Natural killer cell (primary cell): ENCODE measurements around the gene CENPE. TPM values are rescaled to one million over a fixed set of nuclear protein-coding genes. Genes with fewer than 3 reads are reported as not detected.

Experiments used
- ATAC-seq, 3 donors: fragments of 150-1000 bp in 2 of 3; fragments of 200-7000 bp in 1 of 3; cut with Tn5 transposase; 1 replicate in 1 of 3; 2 replicates in 2 of 3; pipeline ENCODE4 v1.10.0; 2021; ENCODE audit warnings: mild to moderate bottlenecking in 2 of 3, moderate library complexity in 2 of 3
- DNase-seq, 2 donors: peaks; one replicate each; pipeline versions ENCODE4 v3.0.0 to v3.0.0-alpha.2; 2013 to 2021; ENCODE audit warnings: mixed read lengths in 1 of 2
- H3K27ac ChIP-seq: one replicate; pipeline ENCODE4 v1.5.1; 2013; ENCODE audit warnings: mild to moderate bottlenecking, low read length
- H3K27me3 ChIP-seq: one replicate; pipeline ENCODE4 v1.6.1; 2013; ENCODE audit warnings: low read length; ENCODE audit not compliant: control insufficient read depth, insufficient read depth
- H3K36me3 ChIP-seq: one replicate; pipeline ENCODE4 v1.6.1; 2013; ENCODE audit warnings: low read length; ENCODE audit not compliant: control insufficient read depth, insufficient read depth
- H3K4me1 ChIP-seq: one replicate; pipeline ENCODE4 v1.6.1; 2013; ENCODE audit warnings: low read length; ENCODE audit not compliant: control insufficient read depth, insufficient read depth
- H3K4me3 ChIP-seq: one replicate; pipeline ENCODE4 v1.5.1; 2013; ENCODE audit warnings: low read length
- H3K9me3 ChIP-seq: one replicate; pipeline ENCODE4 v1.6.1; 2013; ENCODE audit warnings: low read length; ENCODE audit not compliant: control insufficient read depth, insufficient read depth
- H3K27ac Mint-ChIP-seq, 2 donors: one replicate each; pipeline ENCODE4 v1.8.0; 2022; ENCODE audit warnings: mild to moderate bottlenecking in 2 of 2, mixed read lengths in 2 of 2, moderate library complexity in 1 of 2
- H3K27me3 Mint-ChIP-seq, 2 donors: one replicate each; pipeline ENCODE4 v1.8.0; 2022; ENCODE audit warnings: low read depth in 2 of 2, mixed read lengths in 2 of 2
- H3K36me3 Mint-ChIP-seq: one replicate; pipeline ENCODE4 v1.8.0; 2022; ENCODE audit warnings: mixed read lengths
- H3K4me1 Mint-ChIP-seq, 2 donors: one replicate each; pipeline ENCODE4 v1.8.0; 2022; ENCODE audit warnings: mixed read lengths in 2 of 2
- H3K4me3 Mint-ChIP-seq: one replicate; pipeline ENCODE4 v1.8.0; 2022; ENCODE audit warnings: mild to moderate bottlenecking, moderate library complexity, mixed read lengths
- H3K9me3 Mint-ChIP-seq, 2 donors: one replicate each; pipeline ENCODE4 v1.8.0; 2022; ENCODE audit warnings: mixed read lengths in 2 of 2
- WGBS: methylation state at CpG from one replicate; pipeline ENCODE4 v1.1.7; 2013; ENCODE audit warnings: missing lambda C conversion rate; ENCODE audit not compliant: insufficient coverage; 5-methylcytosine and 5-hydroxymethylcytosine counted together
- intact Hi-C: fragments of 100-400 bp; cut with micrococcal nuclease; formaldehyde crosslinking; loops from one replicate; pipeline ENCODE4 v1.14.2; 2022
- total RNA-seq, 4 donors: library from RNA; stranded (reverse); fragments of 120-200 nt in 1 of 4; gene quantifications; one replicate each; pipeline versions ENCODE4 v1.2.3 to v1.2.4, GENCODE V29; 2013 to 2022
- TF ChIP-seq, protein P1 (sequence below): fragments of 200-600 bp; IDR thresholded peaks from one replicate; pipeline ENCODE4 v1.8.0; 2022; ENCODE audit warnings: antibody characterized with exemption

Gene CENPE
- total RNA-seq, 3 donors from 2014 or later (not counting 1 experiment from before 2014, with no cell fraction given), result 2.7 to 6.9 (median 4.8) TPM

DNA sequence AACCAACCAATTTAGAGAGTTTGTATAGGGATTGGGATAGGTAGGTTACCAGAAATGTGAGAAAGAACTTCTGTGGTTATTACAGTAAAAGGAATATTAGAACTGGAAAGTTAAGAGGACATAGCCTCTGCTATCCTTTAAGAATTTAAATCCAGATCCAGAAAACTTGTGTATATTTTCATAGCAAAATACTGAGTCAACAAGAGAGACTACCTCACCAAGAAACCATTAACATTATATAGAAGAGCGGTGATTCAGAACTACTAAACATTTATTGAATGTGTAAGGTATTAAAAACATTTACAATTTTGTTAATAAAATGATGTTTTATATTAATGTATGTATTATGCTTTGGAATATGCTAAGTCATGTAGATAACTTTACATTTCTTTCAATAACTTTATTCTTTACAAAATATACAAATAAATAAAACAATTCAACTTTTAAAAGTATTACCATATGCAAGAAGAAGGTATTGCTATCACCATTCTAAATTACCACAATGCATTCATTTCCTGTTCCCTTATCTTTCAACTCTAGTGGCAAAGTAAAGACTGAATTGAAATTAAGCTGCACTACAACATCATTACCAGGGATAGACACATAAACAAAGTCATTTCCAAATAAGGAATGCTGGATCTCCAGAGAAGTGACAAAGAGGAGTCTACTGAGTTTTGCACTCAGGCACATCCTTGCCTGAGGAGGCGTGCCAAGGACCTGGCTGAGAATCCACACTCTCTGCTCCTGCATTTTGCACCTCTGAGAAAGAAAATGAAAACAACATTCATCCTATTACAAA is 92.4 kb downstream of the CENPE start:
- no peaks in the 10 kb centered on the region for H3K9me3 Mint-ChIP-seq
- WGBS, result 100% methylated on average over 1 of the region's 2 CpGs
- intact Hi-C loops, result no loop called here

DNA sequence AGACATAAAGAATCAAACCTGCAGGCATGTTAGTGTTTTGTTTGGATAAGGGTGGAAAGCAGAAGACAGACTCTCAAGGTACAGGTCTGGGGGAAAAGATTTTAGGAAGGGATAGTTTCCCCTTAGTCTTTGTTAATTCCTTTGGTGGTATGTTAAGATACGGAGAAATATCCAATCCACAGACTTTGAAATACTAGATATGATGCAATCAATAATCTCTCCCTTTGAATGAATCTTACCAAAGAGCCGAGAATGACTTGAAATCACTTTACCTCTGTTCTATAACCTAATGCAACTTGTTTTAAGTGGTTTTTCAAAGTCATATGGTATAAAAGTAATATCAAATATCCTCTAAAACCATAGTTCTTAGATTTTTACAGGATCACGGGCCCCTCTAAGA is 93.3 kb downstream of the CENPE start:
- TF ChIP-seq, protein P1, sequence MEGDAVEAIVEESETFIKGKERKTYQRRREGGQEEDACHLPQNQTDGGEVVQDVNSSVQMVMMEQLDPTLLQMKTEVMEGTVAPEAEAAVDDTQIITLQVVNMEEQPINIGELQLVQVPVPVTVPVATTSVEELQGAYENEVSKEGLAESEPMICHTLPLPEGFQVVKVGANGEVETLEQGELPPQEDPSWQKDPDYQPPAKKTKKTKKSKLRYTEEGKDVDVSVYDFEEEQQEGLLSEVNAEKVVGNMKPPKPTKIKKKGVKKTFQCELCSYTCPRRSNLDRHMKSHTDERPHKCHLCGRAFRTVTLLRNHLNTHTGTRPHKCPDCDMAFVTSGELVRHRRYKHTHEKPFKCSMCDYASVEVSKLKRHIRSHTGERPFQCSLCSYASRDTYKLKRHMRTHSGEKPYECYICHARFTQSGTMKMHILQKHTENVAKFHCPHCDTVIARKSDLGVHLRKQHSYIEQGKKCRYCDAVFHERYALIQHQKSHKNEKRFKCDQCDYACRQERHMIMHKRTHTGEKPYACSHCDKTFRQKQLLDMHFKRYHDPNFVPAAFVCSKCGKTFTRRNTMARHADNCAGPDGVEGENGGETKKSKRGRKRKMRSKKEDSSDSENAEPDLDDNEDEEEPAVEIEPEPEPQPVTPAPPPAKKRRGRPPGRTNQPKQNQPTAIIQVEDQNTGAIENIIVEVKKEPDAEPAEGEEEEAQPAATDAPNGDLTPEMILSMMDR, result no peak
- H3K4me1 Mint-ChIP-seq, result peaks cover 0 to 3% of the 10 kb centered on the region in 2 donors

More for the DNA sequence above, 92.4 kb downstream of the CENPE start:
- Histone ChIP-seq H3K27me3 (no peaks in the 10 kb centered on the region), H3K27ac (no peak overlapping the region), H3K4me1 (no peaks in the 10 kb centered on the region), H3K36me3 (no peaks in the 10 kb centered on the region), H3K4me3 (no peak overlapping the region), H3K9me3 (no peaks in the 10 kb centered on the region)
- H3K27me3 Mint-ChIP-seq, result no peaks in the 10 kb centered on the region
- DNase-seq, result no peak
- H3K27ac Mint-ChIP-seq, result no peak overlapping the region
- no peak overlapping the region for H3K4me3 Mint-ChIP-seq
- TF ChIP-seq, protein P1, result no peak
- ATAC-seq, result no peak
- no peaks in the 10 kb centered on the region for H3K36me3 Mint-ChIP-seq
- H3K4me1 Mint-ChIP-seq, result no peaks in the 10 kb centered on the region

GRCh38 chr4:103100691-103101090 is 97.5 kb downstream of the CENPE start:
- Mint-ChIP-seq H3K27me3 (no peaks in the 10 kb centered on the region), H3K4me1 (peaks cover 19 to 26% of the 10 kb centered on the region in 2 donors), H3K9me3 (no peaks in the 10 kb centered on the region), H3K4me3 (no peak overlapping the region), H3K36me3 (no peaks in the 10 kb centered on the region), H3K27ac (no peak overlapping the region)
- Histone ChIP-seq H3K27ac (no peak overlapping the region), H3K4me1 (peaks cover 7% of the 10 kb centered on the region), H3K36me3 (no peaks in the 10 kb centered on the region), H3K27me3 (no peaks in the 10 kb centered on the region), H3K9me3 (no peaks in the 10 kb centered on the region), H3K4me3 (no peak overlapping the region)
- WGBS, result 85% methylated on average over 5 of the region's 5 CpGs
- TF ChIP-seq, protein P1, result no peak
- intact Hi-C loops, result no loop called here
- DNase-seq, result no peak
- no peak for ATAC-seq

More for the DNA sequence above, 93.3 kb downstream of the CENPE start:
- H3K27ac Mint-ChIP-seq, result no peak overlapping the region
- H3K27ac ChIP-seq, result no peak overlapping the region
- H3K9me3 Mint-ChIP-seq, result no peaks in the 10 kb centered on the region
- no peaks in the 10 kb centered on the region for H3K9me3 ChIP-seq
- intact Hi-C loops, result no loop called here
- DNase-seq (no peak), ATAC-seq (no peak)
- no peaks in the 10 kb centered on the region for H3K36me3 Mint-ChIP-seq
- no peaks in the 10 kb centered on the region for H3K27me3 Mint-ChIP-seq
- no peaks in the 10 kb centered on the region for H3K36me3 ChIP-seq
- H3K4me3 Mint-ChIP-seq, result no peak overlapping the region
- 100% methylated on average over 1 of the region's 3 CpGs for WGBS
- no peaks in the 10 kb centered on the region for H3K4me1 ChIP-seq
- H3K27me3 ChIP-seq, result no peaks in the 10 kb centered on the region
- no peak overlapping the region for H3K4me3 ChIP-seq
